Measurements from ENCODE around the gene WDFY3. TPM values are rescaled to one million over a fixed set of nuclear protein-coding genes. Genes with fewer than 3 reads are reported as not detected.

The WDFY3 gene
- polyA plus RNA-seq, 1 of the 3 experiments (the other 2 are of a cell fraction) = 13.8 TPM

- POLR2A ChIA-PET = no interaction called here
Observed at GRCh38 chr4:84699001-84699671, 267.4 kb downstream of the WDFY3 start.

GRCh38 chr4:84697615-84698201 lies 268.8 kb downstream of the WDFY3 start:
- CTCF ChIA-PET = no interaction called here
- peaks cover 47 to 64% of the 10 kb centered on the region in 2 experiments for H3K36me3 ChIP-seq (replicated peaks in 1 of 2; ENCODE audit: control insufficient read depth in 1 of 2, insufficient read depth in 2 of 2, low read length in 1 of 2)
- 85% methylated on average over 4 of the region's 4 CpGs for WGBS (ENCODE audit: low lambda C conversion rate)
- TF ChIP-seq RAD21 (IDR thresholded peaks at IDR 0.05; ENCODE audit: low read length) = no peak
- TF ChIP-seq, protein P1, sequence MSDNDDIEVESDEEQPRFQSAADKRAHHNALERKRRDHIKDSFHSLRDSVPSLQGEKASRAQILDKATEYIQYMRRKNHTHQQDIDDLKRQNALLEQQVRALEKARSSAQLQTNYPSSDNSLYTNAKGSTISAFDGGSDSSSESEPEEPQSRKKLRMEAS (IDR thresholded peaks at IDR 0.05; ENCODE audit: low read depth) = no peak
- TF ChIP-seq, protein P2, sequence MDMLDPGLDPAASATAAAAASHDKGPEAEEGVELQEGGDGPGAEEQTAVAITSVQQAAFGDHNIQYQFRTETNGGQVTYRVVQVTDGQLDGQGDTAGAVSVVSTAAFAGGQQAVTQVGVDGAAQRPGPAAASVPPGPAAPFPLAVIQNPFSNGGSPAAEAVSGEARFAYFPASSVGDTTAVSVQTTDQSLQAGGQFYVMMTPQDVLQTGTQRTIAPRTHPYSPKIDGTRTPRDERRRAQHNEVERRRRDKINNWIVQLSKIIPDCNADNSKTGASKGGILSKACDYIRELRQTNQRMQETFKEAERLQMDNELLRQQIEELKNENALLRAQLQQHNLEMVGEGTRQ (IDR thresholded peaks at IDR 0.05; ENCODE audit: borderline replicate concordance, low read depth, low read length) = no peak
- peak; percentile 18; the same call in 1 of the 2 replicates for TF ChIP-seq FOSL2 (IDR thresholded peaks at IDR 0.05; ENCODE audit: borderline replicate concordance, low read depth)
- no peak for TF ChIP-seq TEAD4 (IDR thresholded peaks at IDR 0.05; ENCODE audit: borderline replicate concordance, insufficient read depth)
- TF ChIP-seq YY1 (IDR thresholded peaks at IDR 0.05; ENCODE audit: low read depth) = no peak
- TF ChIP-seq RFX5 (IDR thresholded peaks at IDR 0.05; ENCODE audit: low read length) = no peak
- no peak for TF ChIP-seq RXRA (IDR thresholded peaks at IDR 0.05; ENCODE audit: borderline replicate concordance, low read depth)
- TF ChIP-seq TAF1 (IDR thresholded peaks at IDR 0.05; ENCODE audit: borderline replicate concordance, low read depth, low read length) = no peak
- TF ChIP-seq EP300 (IDR thresholded peaks at IDR 0.05; ENCODE audit: borderline replicate concordance in 1 of 2, low read depth in 1 of 2, low read length in 1 of 2) = 0 out of 4 replicates have a peak, but pooled peaks of 1 of the 2 experiments have one; percentile 14
- TF ChIP-seq MXI1 (IDR thresholded peaks at IDR 0.05; ENCODE audit: low read depth, low read length) = no peak
- TF ChIP-seq MEF2A (IDR thresholded peaks at IDR 0.05; ENCODE audit: borderline replicate concordance, low read depth) = no peak
- no peak for TF ChIP-seq REST (IDR thresholded peaks at IDR 0.05; ENCODE audit: low read depth, low read length)
- no peak for TF ChIP-seq CTCF (IDR thresholded peaks at IDR 0.05)

More at GRCh38 chr4:84699001-84699671, 267.4 kb downstream of the WDFY3 start:
- Histone ChIP-seq H3K4me1 (ENCODE audit: control insufficient read depth in 1 of 2, insufficient read depth in 2 of 2, low read depth in 1 of 2, low read length in 1 of 2) (peaks cover 0 to 4% of the 10 kb centered on the region in 2 experiments; a peak in 1 of 4 replicates), H3K27ac (ENCODE audit: low read depth in 2 of 2, low read length in 1 of 2) (no peak overlapping the region), H2AFZ (ENCODE audit: low read depth) (no peak overlapping the region), H3K4me3 (ENCODE audit: low read depth in 2 of 2, low read length in 1 of 2) (no peak overlapping the region), H3F3A (replicated peaks; ENCODE audit: insufficient read depth) (no peaks in the 10 kb centered on the region), H3K36me3 (replicated peaks in 1 of 2; ENCODE audit: control insufficient read depth in 1 of 2, insufficient read depth in 2 of 2, low read length in 1 of 2) (peaks cover 48 to 64% of the 10 kb centered on the region in 2 experiments), H3K27me3 (ENCODE audit: insufficient read depth) (no peaks in the 10 kb centered on the region), H3K9me3 (no peaks in the 10 kb centered on the region), H3K9ac (no peak overlapping the region), H3K9me2 (no peaks in the 10 kb centered on the region), H4K20me1 (ENCODE audit: insufficient read depth) (no peaks in the 10 kb centered on the region), H3K4me2 (no peak overlapping the region), H3K79me2 (ENCODE audit: insufficient read depth) (no peaks in the 10 kb centered on the region)
- TF ChIP-seq, protein P3, sequence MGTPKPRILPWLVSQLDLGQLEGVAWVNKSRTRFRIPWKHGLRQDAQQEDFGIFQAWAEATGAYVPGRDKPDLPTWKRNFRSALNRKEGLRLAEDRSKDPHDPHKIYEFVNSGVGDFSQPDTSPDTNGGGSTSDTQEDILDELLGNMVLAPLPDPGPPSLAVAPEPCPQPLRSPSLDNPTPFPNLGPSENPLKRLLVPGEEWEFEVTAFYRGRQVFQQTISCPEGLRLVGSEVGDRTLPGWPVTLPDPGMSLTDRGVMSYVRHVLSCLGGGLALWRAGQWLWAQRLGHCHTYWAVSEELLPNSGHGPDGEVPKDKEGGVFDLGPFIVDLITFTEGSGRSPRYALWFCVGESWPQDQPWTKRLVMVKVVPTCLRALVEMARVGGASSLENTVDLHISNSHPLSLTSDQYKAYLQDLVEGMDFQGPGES (IDR thresholded peaks at IDR 0.05; ENCODE audit: low read depth, low read length) = no peak
- no peak for TF ChIP-seq MXI1 (IDR thresholded peaks at IDR 0.05; ENCODE audit: low read depth, low read length)
- TF ChIP-seq POLR2AphosphoS5 (IDR thresholded peaks at IDR 0.05; ENCODE audit: low read depth, low read length) = no peak
- TF ChIP-seq NFIC (IDR thresholded peaks at IDR 0.05; ENCODE audit: borderline replicate concordance) = no peak
- no peak for TF ChIP-seq ELF1 (IDR thresholded peaks at IDR 0.05)
- DNase-seq = no peak
- 95% methylated on average over 6 of the region's 6 CpGs for WGBS (ENCODE audit: low lambda C conversion rate)
- CTCF ChIA-PET = no interaction called here

More at GRCh38 chr4:84697615-84698201, 268.8 kb downstream of the WDFY3 start:
- Histone ChIP-seq H2AFZ (ENCODE audit: low read depth) (no peak overlapping the region), H3K4me2 (no peak overlapping the region), H3K27me3 (ENCODE audit: insufficient read depth) (no peaks in the 10 kb centered on the region), H3K9ac (no peak overlapping the region), H4K20me1 (ENCODE audit: insufficient read depth) (no peaks in the 10 kb centered on the region), H3K4me3 (ENCODE audit: low read depth in 2 of 2, low read length in 1 of 2) (no peak overlapping the region), H3K9me2 (no peaks in the 10 kb centered on the region), H3F3A (replicated peaks; ENCODE audit: insufficient read depth) (peaks cover 6% of the 10 kb centered on the region), H3K27ac (ENCODE audit: low read depth in 2 of 2, low read length in 1 of 2) (peak overlapping the region in 1 of 2 experiments; percentile 40; a peak in 1 of 4 replicates), H3K79me2 (ENCODE audit: insufficient read depth) (no peaks in the 10 kb centered on the region), H3K4me1 (ENCODE audit: control insufficient read depth in 1 of 2, insufficient read depth in 2 of 2, low read depth in 1 of 2, low read length in 1 of 2) (peaks cover 0 to 11% of the 10 kb centered on the region in 2 experiments; a peak in 1 of 4 replicates), H3K9me3 (no peaks in the 10 kb centered on the region)
- POLR2A ChIA-PET = no interaction called here
- no peak for DNase-seq

All from SK-N-SH (cell line).